DND-41 (cell line): ENCODE data around the gene SHTN1.

Experiments
- EZH2 ChIP-seq: IDR thresholded peaks from 3 replicates; pipeline ENCODE4 v1.6.1; 2012; ENCODE audit warnings: borderline replicate concordance, low read depth, mild to moderate bottlenecking, moderate library complexity, low read length, inconsistent platforms; ENCODE audit not compliant: severe bottlenecking
- TF ChIP-seq, protein P1 (sequence below): IDR thresholded peaks from 2 replicates; pipeline ENCODE4 v1.5.1; 2012; ENCODE audit warnings: borderline replicate concordance, low read length, moderate library complexity, mild to moderate bottlenecking; ENCODE audit not compliant: poor library complexity, severe bottlenecking; ENCODE audit errors: extremely low read depth

- TF ChIP-seq EZH2: no peak
- TF ChIP-seq, protein P1, sequence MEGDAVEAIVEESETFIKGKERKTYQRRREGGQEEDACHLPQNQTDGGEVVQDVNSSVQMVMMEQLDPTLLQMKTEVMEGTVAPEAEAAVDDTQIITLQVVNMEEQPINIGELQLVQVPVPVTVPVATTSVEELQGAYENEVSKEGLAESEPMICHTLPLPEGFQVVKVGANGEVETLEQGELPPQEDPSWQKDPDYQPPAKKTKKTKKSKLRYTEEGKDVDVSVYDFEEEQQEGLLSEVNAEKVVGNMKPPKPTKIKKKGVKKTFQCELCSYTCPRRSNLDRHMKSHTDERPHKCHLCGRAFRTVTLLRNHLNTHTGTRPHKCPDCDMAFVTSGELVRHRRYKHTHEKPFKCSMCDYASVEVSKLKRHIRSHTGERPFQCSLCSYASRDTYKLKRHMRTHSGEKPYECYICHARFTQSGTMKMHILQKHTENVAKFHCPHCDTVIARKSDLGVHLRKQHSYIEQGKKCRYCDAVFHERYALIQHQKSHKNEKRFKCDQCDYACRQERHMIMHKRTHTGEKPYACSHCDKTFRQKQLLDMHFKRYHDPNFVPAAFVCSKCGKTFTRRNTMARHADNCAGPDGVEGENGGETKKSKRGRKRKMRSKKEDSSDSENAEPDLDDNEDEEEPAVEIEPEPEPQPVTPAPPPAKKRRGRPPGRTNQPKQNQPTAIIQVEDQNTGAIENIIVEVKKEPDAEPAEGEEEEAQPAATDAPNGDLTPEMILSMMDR: no peak
These were observed 2.8 kb downstream of the SHTN1 start for GRCh38 chr10:117002206-117002605.
